Activated CD4-positive, alpha-beta memory T cell treated with anti-CD3 and anti-CD28 coated beads, Interleukin-2, amount 10 ng/mL, durations not matched to agents 7 days and 5 days (primary cell): ENCODE measurements around the gene CDHR3. TPM values are rescaled to one million over a fixed set of nuclear protein-coding genes. Genes with fewer than 3 reads are reported as not detected.

Experiments used
- total RNA-seq, 2 experiments: library from RNA; stranded (reverse); gene quantifications; one replicate each; pipeline ENCODE4 v1.2.3, GENCODE V29; 2021

Gene CDHR3
- total RNA-seq, 2 experiments from 2014 or later, result 1.2 to 1.4 TPM

Other genes with a start within 250 kb of the CDHR3 start
- 10 to 100 TPM; 27.1 to 28.1 TPM for gene ATXN7L1, start 86.7 kb upstream of the CDHR3 start, total RNA-seq
- 10 to 100 TPM; 37.5 to 38.8 TPM for gene SYPL1, start 149.0 kb downstream of the CDHR3 start, total RNA-seq